GM18861 (cell line): Measurements from ENCODE around the gene AGBL1.

Experiments
- ATAC-seq: cut with Tn5 transposase; IDR thresholded peaks from one replicate; pipeline ENCODE4 v1.9.1; 2021; ENCODE audit not compliant: unreplicated experiment

The AGBL1 gene

DNA sequence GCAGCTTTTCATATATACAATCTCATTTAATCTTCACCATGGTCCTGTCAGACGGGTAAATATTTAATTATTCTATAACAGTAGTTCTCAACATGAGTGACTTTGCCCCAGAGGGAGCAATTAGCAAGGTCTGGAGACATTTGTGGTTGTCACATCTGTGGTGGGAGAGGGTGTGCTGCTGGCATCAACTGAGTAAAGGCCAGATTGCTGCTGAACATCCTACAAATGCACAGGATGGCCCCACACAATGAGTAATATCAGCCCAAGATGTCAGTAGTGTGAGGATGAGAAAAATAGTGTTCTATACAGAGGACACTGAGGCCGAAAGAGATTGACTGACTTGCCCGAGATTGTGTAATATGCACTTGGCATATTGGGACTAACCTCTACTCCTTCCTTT, 156.0 kb downstream of the AGBL1 start:
- no peak for ATAC-seq

DNA sequence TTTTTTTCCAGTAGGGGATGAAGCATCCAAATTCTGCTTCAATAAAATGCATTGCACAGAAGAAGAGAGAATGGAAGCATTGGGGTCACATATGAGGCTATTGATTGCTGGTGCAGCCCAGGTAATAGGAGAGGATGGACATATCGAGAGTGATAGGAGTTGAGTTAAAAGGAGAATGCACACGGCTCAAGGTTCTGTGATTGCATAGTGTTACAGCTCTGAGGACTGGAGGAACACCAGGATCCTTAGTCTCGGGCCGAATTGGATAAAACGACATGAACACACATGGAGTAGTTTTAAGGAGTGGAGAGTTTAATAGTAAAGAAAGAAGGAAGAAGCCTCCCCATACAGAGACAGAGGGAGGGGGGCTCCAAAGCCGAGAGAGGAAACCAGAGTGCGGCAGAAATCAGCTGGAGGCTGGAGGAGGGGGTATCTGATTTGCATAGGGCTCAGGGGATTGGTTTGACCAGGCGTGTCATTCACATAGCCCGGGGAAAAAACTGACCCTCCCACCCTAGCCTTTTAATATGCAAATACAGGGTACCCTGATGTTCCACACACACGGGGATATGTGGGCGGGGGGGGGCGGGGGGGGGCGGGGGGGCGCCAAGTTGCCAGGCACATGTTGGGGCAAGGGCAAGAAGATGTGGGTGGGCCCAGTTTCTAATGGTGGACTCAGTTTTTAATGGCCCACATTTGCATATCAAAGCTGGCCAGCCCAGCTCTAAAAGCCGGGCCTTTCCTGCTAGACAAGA, 156.9 kb downstream of the AGBL1 start:
- no peak for ATAC-seq

DNA sequence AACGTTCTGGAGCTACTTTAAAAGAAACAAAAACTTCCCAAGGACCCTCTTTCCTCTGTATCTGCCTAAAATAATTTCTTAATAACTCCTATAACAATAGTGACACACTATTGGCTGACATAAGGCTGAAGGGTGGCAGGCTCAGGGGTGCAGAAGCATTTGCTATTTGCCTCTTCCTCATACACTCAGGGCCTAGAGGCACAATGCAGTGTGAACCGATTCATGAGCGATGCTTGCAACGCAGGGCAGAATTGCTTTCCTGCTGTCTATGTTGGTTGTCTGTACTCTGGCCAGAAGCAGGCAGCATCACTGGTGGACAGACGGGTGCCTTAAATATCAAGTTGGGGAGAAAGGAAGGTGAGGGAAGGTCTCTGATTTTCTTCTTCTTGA, 157.4 kb downstream of the AGBL1 start:
- no peak for ATAC-seq

DNA sequence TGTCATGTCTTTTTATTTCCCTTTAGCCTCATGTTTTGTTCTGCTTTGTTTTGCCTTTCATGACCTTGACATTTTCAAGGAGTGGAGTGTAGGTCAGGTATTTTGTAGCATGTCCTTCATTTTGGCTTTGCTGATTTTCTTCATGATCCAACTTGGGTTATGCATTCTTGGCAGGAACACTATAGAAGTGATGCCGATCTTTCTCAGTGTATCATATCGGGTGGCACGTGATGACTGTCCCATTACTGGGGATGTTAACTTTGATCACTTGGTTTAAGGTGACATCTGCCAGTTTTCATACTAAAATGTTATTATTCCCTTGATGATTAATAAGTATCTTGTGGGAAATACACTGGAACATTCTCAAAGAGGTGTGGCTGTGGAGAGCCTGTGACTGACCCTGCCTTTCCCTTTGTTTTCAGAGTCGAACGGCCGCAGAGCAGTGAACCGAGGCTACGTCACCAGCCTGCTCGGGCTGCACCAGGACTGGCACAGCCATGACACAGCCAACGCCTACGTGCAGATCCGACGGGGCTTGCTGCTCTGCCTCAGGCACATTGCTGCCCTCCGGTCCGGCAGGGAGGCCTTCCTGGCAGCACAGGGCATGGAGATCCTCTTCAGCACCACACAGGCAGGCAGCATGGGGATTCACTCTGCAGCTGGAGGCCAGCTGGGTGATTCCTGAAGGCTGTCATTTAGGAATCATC, 167.7 kb downstream of the AGBL1 start:
- no peak for ATAC-seq

DNA sequence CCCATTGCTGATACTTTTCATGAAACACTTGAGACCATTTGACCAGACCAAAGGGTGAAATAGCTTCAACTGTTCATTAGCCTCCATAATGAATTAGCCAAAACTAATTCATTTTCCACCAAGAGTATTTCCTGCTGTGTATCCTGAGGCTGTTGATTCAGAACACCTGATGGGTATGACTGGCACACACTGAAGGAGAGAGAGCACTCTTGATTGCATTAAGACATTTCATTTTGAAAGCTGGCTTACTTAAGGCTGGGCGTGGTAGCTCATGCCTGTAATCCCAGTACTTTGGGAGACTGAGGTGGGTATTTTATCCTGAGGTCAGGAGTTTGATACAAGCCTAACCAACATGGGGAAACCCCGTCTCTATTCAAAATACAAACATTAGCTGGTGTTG, 175.6 kb downstream of the AGBL1 start:
- no peak for ATAC-seq

DNA sequence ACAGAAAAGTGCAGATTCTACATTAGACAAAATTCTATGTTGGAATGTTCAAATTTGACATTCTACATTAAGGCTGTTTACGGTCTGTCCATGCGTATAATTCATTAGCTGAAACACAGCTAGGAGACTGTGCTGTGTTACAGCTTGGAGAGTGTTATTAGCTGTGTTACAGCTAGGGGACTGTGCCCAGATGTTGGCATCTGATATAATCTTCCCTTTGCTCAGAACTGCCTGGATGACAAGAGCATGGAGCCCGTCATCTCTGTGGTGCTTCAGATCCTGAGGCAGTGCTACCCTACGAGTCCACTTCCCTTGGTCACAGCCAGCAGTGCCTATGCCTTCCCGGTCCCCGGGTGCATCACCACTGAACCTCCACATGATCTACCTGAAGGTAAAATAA, 177.0 kb downstream of the AGBL1 start:
- ATAC-seq: no peak

DNA sequence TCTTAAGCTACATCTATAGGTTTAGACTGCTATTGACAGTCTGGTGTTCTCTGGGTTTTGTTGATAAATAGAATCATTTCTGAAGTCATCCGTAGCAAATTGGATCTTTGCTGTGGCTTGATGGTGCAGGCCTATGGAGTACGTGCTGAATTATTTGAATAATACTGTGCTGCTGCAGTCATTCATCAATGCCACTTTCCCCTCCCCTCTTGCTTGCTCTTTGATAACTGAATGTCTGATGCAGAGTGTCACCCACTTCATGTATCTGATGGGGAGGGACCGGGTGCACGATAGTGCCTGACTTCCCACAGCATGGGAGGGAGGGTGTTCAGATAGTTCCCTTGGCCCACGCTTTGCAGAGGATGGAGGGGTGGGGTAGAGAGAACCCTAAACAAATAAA, 179.9 kb downstream of the AGBL1 start:
- no peak for ATAC-seq

DNA sequence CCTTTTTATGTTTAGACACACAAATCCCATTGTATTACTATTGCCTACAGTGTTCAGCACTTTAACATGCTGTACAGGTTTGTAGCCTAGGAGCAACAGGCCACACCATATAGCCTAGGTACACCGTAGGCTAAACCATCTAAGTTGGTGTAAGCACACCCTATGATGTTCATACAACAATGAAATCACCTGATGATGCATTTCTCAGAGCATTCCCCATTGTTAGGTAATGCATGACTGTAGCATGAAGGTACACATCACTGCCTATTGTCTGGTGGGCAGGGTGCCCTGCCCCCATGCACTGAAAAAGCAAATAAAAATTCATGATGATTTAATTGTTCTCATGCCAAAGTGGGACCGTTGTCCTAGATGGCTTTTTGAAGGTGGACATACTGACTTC, 183.6 kb downstream of the AGBL1 start:
- no peak for ATAC-seq

DNA sequence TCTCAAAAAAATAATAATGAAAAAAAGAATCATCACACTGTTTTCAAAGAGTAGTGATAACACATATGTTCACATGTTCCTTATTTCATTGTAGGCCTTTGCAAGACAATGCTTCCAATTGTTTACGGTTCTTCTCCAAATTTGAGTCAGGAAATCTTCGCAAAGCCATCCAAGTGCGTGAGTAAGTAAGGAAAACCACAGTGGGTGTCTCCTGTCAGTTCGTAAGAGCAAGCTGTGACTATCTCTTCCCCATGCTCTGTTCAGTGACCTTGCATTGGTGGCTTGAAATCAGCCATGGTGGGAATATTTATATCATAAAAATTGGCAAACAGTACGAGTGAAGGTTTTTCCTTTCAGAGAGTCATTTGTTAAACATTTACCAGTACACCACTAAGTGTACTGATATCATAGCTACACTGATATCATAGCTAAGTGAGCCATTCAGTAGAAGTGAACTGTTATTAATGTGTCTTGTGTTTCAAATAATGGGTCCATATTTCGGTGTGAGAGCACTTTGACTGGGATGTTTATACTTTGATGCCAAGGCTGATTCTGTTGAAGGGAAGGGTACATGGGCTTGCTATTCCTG, 187.3 kb downstream of the AGBL1 start:
- no peak for ATAC-seq

DNA sequence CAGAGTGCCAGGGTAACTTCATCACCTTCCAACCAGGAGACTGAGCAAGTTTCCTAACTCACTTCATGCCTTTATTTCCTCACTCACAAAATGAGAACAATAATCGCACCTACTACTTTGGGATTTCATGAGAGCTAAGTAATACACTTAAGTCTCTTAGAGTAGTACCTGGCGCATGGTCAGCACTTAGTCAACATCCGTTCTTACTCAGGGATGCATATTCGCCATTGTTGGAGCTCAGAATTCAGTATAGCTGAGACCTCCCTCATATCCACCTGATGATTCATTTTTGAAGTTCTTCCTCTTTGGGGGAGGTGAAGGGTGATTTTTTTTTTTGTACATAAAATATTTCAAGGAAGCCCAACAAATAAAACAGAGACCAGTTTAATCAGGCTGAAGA, 188.2 kb downstream of the AGBL1 start:
- no peak for ATAC-seq

DNA sequence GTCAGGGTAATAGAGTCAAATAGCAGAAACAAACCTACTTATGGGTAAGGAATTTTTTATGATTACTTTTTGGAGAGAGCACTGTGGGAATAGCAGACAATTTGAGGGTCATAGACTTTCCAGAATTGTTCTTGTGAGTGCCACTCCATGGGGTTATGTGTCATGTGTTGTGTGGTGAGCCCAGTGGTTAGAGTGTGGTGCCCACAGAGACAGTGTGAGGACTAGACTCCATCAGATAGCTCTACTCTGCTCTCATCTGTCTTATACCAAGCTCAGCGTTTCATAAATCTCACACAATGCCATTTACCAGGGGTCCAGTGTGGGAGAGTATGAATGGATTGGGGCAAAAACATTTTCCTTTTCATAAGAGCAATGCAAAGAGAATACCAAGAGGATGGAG, 188.9 kb downstream of the AGBL1 start:
- no peak for ATAC-seq

DNA sequence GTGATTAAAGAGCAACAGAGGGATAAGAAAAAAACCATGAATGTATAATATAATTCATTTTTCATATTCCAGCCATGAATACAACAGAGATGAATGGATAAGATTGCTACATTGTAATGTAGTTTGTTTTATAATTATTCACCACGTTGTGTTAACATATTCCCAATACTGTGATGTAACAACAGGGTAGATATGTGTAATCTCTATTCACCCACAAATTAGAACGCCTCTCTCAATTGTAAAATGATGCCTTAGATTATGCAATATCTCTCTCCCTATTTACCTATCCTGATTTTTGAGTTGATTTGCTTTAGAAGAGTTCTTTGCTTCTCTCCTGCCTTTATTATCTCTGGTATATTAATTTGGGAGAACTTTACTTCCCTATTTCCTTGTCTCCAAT, 193.6 kb downstream of the AGBL1 start:
- no peak for ATAC-seq

DNA sequence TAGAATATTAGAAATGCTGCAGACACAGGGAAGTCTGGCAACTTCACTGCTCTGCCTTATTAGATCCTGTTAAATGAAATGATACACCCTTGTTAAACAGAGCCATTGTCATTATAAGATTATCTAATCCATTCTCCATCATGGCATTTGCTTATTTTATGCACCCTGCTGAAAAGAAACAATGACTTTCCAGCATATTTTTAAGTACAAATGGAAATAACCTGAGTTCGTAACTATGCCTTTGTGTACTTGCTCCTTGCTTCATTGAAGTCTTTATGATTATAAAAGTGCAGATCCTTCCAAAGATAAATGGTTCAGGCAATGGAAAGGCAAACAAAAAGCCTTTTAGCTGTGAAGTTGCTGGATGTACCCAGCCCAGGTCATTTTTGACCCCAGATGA, 195.7 kb downstream of the AGBL1 start:
- ATAC-seq: no peak

DNA sequence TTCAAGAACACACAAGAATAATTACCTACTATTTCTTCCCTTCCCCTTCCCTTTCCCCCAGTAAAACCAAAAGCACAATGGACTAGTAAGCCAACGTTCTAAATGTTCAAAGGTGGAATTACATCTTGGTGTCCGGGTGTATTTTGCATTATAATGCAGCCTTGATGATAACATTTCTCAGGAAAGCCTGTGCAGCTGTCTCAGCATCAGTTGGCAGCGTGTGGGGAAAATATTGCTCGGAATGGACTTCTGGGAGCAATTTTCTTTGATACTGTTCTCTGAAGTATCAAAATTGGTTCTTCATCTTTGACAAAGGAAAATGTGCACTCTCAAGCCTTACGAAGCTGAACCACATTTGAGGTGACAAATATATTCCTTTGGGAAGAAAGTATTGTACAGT, 198.9 kb downstream of the AGBL1 start:
- no peak for ATAC-seq

DNA sequence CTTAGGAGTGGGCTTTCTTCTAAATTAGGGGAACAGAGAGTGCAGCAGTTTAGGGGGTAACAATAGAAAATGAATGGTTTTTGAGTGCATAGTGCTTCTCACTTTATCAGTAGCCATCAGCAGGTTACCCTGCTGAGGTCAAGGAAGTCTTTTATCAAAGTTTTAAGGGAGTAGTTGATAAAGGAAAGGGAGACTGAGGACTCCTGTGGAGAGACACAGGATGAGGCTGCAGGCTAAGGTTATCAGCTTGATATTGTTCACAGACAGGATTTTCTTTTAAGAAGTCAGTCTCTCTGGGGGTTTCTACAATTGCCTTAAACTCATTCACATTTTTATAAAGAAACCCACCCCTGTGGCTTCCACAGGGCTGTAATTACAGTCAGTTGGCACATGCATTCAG, 205.0 kb downstream of the AGBL1 start:
- no peak for ATAC-seq

DNA sequence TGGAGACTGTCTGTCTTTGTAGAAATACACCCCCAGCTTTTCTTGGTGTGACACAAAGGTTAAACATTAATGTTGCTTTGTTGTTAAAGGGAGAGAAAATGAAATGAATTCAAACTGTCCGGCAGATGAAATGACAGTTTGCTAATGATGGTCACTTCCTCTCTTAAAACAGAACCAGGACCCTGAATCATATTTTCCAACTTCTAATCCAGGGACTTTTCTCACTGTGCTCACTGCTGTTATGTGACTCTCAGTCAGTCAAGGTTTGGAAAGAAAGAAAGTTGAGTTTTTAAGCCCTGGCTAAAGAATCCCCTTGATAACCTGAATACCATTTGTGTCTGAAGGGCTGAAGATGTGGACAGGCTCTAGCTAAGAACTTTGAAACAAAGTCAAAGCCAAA, 215.8 kb downstream of the AGBL1 start:
- no peak for ATAC-seq

DNA sequence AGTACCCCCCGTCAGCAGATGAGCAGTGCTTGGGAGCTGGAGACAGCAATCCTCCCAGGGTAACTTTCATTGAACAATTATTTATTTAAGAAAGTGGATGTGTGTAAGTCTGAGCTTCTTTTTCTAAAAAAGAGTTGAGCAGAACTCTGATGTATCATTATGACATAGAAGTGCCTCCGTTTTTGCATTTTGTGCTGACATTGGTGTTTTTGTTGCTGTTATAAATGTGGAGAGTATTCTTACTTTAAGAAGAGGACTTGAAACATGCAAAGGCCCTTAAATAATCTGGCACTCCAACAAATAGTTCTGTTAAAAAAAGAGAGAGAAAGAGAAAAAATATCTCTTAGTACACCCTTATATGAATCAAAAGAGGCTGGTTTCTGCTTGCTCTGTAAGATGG, 217.1 kb downstream of the AGBL1 start:
- no peak for ATAC-seq

DNA sequence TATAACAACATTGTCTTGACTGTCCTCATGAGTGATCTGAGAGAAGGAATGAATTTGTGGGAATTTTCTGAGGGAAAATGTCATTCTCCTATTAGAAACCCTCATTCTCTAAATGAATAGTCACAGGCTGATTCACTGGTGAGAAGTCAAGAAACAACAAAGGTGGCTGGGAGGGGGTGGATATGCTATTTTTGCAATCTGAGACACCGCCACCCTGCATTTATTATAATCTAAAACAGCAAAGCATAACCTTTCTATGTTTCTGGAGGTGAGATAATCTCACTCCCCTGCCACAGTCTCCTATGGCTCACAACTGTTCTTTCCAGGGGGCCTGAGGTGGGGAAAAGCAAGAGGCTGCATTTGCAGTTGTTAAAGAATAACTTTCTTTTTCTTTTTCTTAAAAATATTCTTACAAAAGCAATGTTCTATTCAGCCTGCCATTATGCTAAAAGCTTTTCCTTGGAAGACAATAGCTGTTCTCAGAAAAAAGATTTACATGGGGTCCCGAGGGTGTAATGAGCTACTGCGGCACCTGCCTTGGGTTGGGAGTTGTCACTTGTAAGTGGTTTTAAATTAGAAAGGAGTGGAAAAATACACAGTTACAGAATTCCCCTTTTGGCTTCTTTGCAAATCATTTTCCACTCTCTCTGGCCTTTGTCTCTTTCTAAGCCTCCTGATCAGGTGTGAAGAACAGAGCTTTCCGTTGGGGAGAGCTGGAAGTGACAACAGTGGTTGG, 220.9 kb downstream of the AGBL1 start:
- no peak for ATAC-seq

DNA sequence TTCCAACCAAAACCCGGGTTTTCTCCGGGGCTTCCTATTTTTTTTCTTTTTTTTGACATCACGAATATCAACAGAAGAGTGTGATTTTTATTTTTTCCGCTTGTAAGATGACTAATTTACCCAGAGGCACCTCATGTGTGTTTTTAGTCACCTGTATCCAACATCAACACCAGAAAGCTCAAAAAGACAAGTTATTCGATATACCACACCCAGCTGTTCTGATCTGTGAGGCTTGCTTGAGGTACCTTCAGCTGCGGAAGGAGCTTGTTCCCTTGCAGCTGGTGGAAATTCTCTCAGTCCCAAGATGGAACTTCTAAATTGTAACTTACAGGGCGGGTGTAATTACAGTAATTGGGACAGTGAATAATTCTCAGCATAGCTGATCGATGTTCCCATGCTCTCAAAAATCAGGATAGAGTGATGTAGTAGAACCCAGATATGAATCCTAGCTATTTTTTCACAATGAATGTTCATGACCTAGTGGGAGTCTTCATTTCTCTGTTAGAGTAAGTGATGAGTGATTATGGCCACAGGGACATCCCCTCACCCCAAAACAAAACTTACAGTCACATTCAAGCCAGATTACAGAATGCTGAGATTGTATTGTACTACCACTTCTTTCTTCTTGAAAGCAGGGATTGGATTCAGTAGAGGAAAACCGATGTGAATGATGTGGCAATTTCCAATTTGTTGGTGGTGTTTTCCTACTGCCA, 232.1 kb downstream of the AGBL1 start:
- ATAC-seq: no peak

DNA sequence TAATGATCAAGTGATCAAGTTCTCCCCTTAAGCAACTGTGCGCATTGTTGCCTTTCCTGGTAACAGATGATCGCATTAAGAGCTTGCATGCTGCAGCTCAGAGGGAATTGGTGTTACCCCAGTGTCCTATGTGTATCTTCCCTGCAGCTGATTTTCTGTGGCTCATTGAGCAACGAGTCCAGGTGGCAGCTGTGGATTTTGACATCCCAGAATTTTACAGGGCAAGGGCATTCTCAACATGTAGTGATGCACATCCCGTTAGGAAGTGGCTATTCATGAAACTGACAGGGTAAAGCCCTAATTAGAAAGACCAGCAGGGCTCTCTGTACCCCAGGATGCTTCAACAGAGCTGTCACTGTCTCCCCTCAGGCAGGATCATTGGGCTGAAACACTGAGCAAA, 232.8 kb downstream of the AGBL1 start:
- ATAC-seq: no peak

DNA sequence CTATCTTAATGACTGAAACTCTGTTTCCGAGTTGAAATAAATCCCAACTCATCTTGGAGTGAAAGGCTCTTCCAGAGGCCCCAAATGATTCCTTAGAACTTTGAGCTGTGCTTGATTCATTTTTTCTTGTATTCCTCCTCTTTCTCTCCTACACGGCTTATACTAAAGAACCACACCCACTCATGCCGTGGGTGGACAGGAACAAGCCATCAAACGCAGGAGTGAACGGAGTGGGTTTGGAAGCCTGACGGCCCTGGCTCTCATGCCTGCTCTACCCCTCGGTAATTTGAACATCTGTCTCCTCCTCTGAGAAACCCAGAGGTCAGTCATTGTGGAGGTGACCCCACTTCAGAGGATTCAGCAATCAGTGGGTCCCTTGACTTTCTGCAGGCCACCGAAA, 236.5 kb downstream of the AGBL1 start:
- no peak for ATAC-seq
